GM12865 (cell line): ENCODE measurements around the gene CELSR2.

Source experiments
- DNase-seq: peaks from one replicate; pipeline ENCODE4 v3.0.0; 2010; ENCODE audit warnings: low read depth
- H3K4me3 ChIP-seq: 2 replicates; pipeline ENCODE4 v1.5.1; 2011; ENCODE audit warnings: mild to moderate bottlenecking, low read depth, low read length, control low read depth
- TF ChIP-seq, protein P1 (sequence below): IDR thresholded peaks from 2 replicates; pipeline ENCODE4 v1.5.1; 2011; ENCODE audit warnings: low read length, control low read depth, low read depth, inconsistent platforms; ENCODE audit not compliant: insufficient read depth; ENCODE audit errors: missing control alignments

CELSR2 gene

DNA sequence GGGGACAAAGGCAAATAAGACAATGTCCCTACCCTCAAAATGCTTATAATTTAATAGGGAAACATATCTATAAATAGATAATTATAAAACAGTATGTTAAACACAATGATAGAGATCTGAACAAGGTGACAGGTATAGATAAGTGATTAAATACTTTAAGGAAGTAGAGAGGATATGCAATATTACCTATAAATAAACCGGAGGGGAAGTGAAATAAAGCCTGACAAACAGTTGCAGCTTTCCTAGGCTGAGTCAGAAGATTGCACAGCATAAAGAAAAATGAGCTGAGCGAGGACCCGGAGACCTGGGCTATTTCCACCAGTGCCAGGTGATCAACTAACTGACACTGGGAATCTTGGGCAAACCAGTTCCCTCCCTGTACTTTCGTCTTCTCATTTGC lies 45.1 kb downstream of the CELSR2 start:
- TF ChIP-seq, protein P1, sequence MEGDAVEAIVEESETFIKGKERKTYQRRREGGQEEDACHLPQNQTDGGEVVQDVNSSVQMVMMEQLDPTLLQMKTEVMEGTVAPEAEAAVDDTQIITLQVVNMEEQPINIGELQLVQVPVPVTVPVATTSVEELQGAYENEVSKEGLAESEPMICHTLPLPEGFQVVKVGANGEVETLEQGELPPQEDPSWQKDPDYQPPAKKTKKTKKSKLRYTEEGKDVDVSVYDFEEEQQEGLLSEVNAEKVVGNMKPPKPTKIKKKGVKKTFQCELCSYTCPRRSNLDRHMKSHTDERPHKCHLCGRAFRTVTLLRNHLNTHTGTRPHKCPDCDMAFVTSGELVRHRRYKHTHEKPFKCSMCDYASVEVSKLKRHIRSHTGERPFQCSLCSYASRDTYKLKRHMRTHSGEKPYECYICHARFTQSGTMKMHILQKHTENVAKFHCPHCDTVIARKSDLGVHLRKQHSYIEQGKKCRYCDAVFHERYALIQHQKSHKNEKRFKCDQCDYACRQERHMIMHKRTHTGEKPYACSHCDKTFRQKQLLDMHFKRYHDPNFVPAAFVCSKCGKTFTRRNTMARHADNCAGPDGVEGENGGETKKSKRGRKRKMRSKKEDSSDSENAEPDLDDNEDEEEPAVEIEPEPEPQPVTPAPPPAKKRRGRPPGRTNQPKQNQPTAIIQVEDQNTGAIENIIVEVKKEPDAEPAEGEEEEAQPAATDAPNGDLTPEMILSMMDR, result no peak
- DNase-seq, result no peak

DNA sequence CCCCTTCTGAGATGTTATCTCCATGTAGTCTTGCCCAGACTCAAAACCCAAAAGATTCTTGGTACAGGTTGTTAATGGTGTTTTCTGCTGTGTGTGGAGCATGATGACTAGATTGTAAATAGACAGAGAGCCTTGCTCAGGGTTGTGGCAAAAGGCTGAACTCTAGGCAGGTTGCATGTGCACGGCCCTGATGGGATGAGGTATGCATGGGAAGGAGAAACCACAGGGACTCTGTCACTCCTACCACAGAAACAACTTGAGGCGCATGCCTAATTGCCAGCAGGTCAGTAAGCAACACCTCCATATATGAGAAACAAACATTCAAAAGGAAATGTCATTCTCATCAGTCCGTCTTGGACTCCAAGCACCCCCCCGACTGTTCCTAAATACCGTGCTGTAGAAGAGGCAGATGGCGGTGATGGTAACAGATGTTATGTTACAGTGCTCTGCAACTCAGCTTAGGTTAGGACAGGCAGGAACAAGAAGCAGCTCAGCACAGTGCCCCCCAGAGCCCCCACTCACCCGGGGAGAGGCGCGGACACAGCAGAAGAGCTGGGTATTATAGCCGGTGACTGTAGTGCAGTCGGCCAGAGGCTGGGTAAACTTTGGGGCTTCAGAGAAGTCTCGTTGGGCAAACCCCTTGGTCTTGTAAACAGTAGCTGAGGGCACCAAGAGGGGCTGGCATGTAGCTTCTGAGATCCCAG lies 46.5 kb downstream of the CELSR2 start:
- H3K4me3 ChIP-seq, result no peak overlapping the region
- TF ChIP-seq, protein P1, result no peak
- no peak for DNase-seq

More for the DNA sequence above, 45.1 kb downstream of the CELSR2 start:
- no peak overlapping the region for H3K4me3 ChIP-seq

DNA sequence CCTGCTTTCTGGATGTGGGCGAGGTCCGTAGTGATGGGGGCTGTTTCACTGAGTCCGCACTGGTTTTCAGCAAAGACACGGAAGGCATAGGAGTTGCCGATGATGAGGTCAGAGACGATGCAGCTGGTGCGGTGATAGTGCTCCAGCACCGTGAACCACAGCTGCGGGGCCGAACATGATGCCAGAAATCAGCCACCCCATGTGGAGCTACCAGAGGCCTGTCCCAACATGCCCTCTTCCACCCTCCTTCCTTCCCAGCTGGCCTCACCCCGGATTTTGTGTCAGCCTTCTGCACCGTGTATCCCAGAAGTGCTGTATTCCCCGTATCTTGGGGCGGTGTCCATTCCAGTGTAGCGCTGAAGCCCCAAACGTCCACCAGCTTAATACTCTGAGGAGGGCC lies 47.4 kb downstream of the CELSR2 start:
- H3K4me3 ChIP-seq, result no peak overlapping the region
- DNase-seq, result no peak
- TF ChIP-seq, protein P1, result no peak

DNA sequence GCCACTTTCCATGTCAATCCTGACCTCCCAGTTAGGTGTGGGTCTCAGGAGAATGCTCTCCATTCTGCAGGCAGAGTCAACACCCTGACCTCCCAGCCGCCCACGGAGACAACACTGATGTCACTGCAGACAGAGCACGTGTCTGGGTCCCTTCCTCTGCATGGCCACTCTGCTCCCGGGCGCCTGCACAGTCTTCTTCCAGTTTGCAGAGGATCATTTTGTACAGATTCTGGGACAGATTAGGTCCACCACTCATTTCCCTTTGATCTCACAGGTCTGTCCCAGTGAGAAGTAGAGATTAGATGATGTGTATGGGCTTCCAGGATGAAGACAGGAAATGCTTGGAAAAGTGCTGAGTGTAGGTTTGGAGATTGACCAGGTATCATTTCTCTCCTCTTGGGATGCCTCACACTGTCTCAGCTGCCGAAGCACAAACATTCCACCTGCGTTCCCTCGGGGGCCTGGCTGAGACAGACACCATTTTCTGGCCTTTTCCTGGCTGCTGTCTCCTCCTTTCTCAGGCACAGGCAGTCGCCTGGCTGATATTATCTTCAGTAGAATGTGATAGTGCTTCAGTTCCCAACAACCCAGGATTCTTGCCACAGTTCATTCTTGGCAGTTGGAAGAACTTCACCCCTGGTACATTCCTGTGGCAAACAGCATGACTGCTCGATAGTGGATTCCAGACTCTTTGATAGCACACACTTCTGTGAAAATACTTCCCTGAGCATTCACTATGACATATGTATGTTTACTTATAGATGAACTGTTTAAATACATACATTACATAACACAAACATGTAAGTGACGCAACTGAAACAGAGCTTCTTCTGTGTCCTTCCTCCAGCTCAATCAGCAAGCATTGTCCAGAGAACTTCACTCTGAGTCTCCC lies 49.6 kb downstream of the CELSR2 start:
- TF ChIP-seq, protein P1, result no peak
- H3K4me3 ChIP-seq, result no peak overlapping the region
- DNase-seq, result no peak

DNA sequence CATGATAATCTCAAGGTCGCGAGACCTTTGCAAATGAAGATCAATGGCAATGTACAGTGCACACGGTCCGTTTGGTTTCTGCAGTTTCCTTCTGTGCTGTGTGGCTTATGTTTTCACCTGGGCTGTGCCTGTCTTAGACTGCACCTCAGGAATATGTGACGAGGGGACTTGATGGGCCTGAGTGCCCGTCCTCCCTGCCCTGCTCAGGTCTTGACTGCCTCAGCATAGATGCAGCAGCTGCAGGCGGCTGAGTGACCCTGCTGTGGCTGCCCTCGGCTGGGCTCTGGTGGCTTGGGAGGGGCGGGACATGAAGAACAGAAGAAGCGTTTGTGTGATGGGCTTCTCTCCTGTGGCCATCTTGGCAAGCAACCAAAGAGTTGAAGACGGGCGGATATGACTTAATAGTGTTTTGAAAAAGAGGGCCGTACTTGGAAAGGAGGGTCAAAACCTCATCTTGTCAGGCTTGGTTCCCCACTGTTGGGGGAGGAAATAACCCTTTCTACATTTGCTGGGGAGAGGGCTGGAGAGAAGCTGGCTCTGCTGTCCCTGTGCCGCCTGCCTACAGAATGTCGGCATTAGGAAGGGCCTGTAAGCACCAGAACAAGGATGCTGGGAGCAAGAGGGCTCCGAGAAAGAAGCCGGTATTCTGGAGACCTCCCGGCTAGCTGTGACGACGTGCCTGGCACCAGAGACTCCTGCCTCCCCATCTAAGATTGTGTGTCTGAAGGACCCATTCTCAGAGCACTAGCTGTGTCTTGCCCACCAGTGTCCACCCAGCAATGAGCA lies 50.4 kb downstream of the CELSR2 start:
- no peak for DNase-seq
- H3K4me3 ChIP-seq, result no peak overlapping the region
- TF ChIP-seq, protein P1, result no peak

DNA sequence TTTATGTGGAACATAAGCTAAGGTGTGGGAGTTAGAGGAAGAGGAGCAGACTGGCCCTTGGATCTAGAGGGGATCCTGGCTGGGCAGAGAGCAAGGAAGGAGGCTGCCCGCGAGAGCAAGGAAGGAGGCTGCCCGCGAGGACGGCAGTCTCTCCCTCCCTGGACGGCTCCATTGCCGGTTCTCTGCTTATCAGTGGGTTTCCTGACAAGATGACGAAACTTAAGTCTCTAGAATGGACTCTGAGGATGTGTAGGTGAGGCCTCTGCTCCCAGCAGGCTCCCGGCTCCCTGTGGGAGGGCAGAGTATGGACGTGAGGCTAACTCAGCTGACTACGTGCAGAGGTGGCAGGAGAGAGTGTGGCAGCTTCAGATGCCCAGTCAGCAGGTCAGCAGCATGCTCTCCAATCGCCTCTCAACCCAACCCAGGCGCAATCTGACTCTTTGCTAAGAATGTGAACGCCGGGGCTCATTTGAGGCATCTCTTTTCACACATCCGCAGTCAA lies 51.4 kb downstream of the CELSR2 start:
- no peak for DNase-seq
- no peak overlapping the region for H3K4me3 ChIP-seq
- TF ChIP-seq, protein P1, result no peak
